GM12801 (cell line): ENCODE results near the gene HRAS.

Experiments used
- CTCF ChIP-seq: IDR thresholded peaks from one replicate; pipeline ENCODE4 v1.5.1; 2011; ENCODE audit warnings: control low read depth; ENCODE audit not compliant: insufficient read length; ENCODE audit errors: extremely low read depth

HRAS gene

GRCh38 chr11:535519-536454 is at the start of gene HRAS:
Gene HRAS, minus strand, starts transcription at chr11:535576.
- TF ChIP-seq CTCF = no peak

- no peak for TF ChIP-seq CTCF
Measured at GRCh38 chr11:584287-584686, 48.9 kb upstream of the HRAS start.

- no peak for TF ChIP-seq CTCF
Measured at GRCh38 chr11:581752-582151, 46.4 kb upstream of the HRAS start.

GRCh38 chr11:581342-581741 is 46.0 kb upstream of the HRAS start:
- TF ChIP-seq CTCF = no peak

GRCh38 chr11:579830-580601 is 44.6 kb upstream of the HRAS start:
- TF ChIP-seq CTCF = no peak

GRCh38 chr11:578276-579035 is 43.1 kb upstream of the HRAS start:
- no peak for TF ChIP-seq CTCF

GRCh38 chr11:577611-577894 is 42.2 kb upstream of the HRAS start:
- TF ChIP-seq CTCF = no peak
